ENCODE results near the gene CD2AP.

DNA sequence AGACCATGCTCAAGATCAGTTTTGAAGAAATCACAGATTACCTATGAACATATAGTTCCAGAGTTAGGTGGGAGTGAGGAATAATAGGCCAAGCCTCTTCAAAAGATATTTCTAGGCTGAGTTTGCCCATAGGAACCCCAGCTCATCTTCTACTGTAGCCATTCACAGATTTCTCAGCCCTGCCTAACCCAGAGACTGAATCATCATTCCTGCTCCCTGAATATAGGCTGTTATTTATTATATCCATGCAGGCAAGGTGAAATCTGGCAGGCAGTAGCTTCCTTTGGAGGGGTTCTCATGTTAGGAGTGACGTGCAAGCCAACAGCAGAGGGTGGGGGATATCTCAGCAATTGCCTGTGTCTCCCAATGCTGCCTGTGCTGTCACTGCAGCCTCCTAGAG is 195.2 kb downstream of the CD2AP start:
- TF ChIP-seq POLR2A (IDR thresholded peaks at IDR 0.05) = no peak
- TF ChIP-seq, protein P1, sequence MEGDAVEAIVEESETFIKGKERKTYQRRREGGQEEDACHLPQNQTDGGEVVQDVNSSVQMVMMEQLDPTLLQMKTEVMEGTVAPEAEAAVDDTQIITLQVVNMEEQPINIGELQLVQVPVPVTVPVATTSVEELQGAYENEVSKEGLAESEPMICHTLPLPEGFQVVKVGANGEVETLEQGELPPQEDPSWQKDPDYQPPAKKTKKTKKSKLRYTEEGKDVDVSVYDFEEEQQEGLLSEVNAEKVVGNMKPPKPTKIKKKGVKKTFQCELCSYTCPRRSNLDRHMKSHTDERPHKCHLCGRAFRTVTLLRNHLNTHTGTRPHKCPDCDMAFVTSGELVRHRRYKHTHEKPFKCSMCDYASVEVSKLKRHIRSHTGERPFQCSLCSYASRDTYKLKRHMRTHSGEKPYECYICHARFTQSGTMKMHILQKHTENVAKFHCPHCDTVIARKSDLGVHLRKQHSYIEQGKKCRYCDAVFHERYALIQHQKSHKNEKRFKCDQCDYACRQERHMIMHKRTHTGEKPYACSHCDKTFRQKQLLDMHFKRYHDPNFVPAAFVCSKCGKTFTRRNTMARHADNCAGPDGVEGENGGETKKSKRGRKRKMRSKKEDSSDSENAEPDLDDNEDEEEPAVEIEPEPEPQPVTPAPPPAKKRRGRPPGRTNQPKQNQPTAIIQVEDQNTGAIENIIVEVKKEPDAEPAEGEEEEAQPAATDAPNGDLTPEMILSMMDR (IDR thresholded peaks at IDR 0.05) = no peak
